Measurements from ENCODE around the gene PRL. TPM values are rescaled to one million over a fixed set of nuclear protein-coding genes. Genes with fewer than 3 reads are reported as not detected.

PRL gene
- total and polyA plus RNA-seq, 2 experiments from 2014 or later = not detected

GRCh38 chr6:22249711-22250350 is 47.0 kb downstream of the PRL start:
- Mint-ChIP-seq H3K27ac (peak overlapping the region; percentile 85), H3K36me3 (ENCODE audit: low read depth) (no peaks in the 10 kb centered on the region)

More at GRCh38 chr6:22249711-22250350, 47.0 kb downstream of the PRL start:
- no peak overlapping the region for H2AFZ ChIP-seq
- Mint-ChIP-seq H3K4me3 (peak overlapping the region; percentile 49; the same call in 2 of the 3 replicates), H3K27me3 (ENCODE audit: insufficient read depth, low read depth, poor library complexity) (peaks cover 2% of the 10 kb centered on the region), H3K9me3 (no peaks in the 10 kb centered on the region), H3K4me1 (peaks cover 55% of the 10 kb centered on the region)
- no peak overlapping the region for H3K27ac ChIP-seq (ENCODE audit: low read depth)
- H4K20me1 ChIP-seq (replicated peaks; ENCODE audit: insufficient read depth) = no peaks in the 10 kb centered on the region
- H3K4me2 ChIP-seq = peak overlapping the region; percentile 55
- TF ChIP-seq EZH2 (IDR thresholded peaks at IDR 0.05; ENCODE audit: low read depth, unreplicated experiment) (no peak), ZNF114 (CRISPR knock-in tag; IDR thresholded peaks at IDR 0.05) (no peak), JUNB (IDR thresholded peaks at IDR 0.05; ENCODE audit: unreplicated experiment) (no peak), CREB1 (CRISPR knock-in tag; IDR thresholded peaks at IDR 0.05; ENCODE audit: low read depth) (no peak), NANOG (IDR thresholded peaks at IDR 0.05; ENCODE audit: borderline replicate concordance) (no peak), REST (IDR thresholded peaks at IDR 0.05; ENCODE audit: unreplicated experiment) (no peak), ETS1 (IDR thresholded peaks at IDR 0.05) (no peak), CTCF (conservative IDR thresholded peaks at IDR 0.05; ENCODE audit: low read depth in 2 of 2) (no peak), POLR2AphosphoS5 (IDR thresholded peaks at IDR 0.05; ENCODE audit: low read depth) (no peak), ZNF331 (CRISPR knock-in tag; IDR thresholded peaks at IDR 0.05; ENCODE audit: low read depth) (no peak), ZNF462 (CRISPR knock-in tag; IDR thresholded peaks at IDR 0.05) (no peak), EZH2phosphoT487 (IDR thresholded peaks at IDR 0.05; ENCODE audit: unreplicated experiment) (no peak), STAT1 (IDR thresholded peaks at IDR 0.05; ENCODE audit: unreplicated experiment) (no peak)
- ATAC-seq (no peak), DNase-seq (ENCODE audit: low spot score) (no peak)
- H3K36me3 ChIP-seq (ENCODE audit: insufficient read depth) = no peaks in the 10 kb centered on the region
- no peaks in the 10 kb centered on the region for H3K27me3 ChIP-seq (ENCODE audit: insufficient read depth)
- no peaks in the 10 kb centered on the region for H3F3A ChIP-seq (replicated peaks; ENCODE audit: low read depth)
- H3K4me3 ChIP-seq = peak overlapping the region; percentile 11
- H3K4me1 ChIP-seq (ENCODE audit: insufficient read depth) = peaks cover 44% of the 10 kb centered on the region
- H3K79me2 ChIP-seq (replicated peaks; ENCODE audit: insufficient read depth) = no peaks in the 10 kb centered on the region
- H3K9me2 ChIP-seq (ENCODE audit: insufficient read depth) = no peaks in the 10 kb centered on the region

Data from GM23338 (cell line).